ENCODE measurements around the gene ELMO1. TPM values are rescaled to one million over a fixed set of nuclear protein-coding genes. Genes with fewer than 3 reads are reported as not detected.

The ELMO1 gene
- polyA plus RNA-seq, 1 donor (not counting 4 experiments of a cell fraction or from before 2014, with no cell fraction given): not detected

- dilution Hi-C loops (cut with MboI; ENCODE audit: extremely low pct_ligation_motif_present, low sequenced_read_pairs): no loop called here
- no peaks in the 10 kb centered on the region for H3K79me2 ChIP-seq (ENCODE audit: control insufficient read depth, insufficient read depth, low read length)
- H3K9ac ChIP-seq (ENCODE audit: control insufficient read depth, extremely low read depth, insufficient read depth, low read length): no peak overlapping the region
- H3K4me2 ChIP-seq (ENCODE audit: control insufficient read depth, extremely low read depth, insufficient read depth, low read depth, low read length): no peak overlapping the region
- FAIRE-seq: no peak
- H3K27ac ChIP-seq (ENCODE audit: control insufficient read depth, insufficient read depth, low read length): no peak overlapping the region
- H4K20me1 ChIP-seq (ENCODE audit: control insufficient read depth, extremely low read depth, insufficient read depth, low read length): no peaks in the 10 kb centered on the region
- H3K4me1 ChIP-seq (ENCODE audit: control insufficient read depth, extremely low read depth, insufficient read depth, low read length): no peaks in the 10 kb centered on the region
- no peaks in the 10 kb centered on the region for H3K9me1 ChIP-seq (ENCODE audit: control insufficient read depth, extremely low read depth, insufficient read depth, low read length)
- no peaks in the 10 kb centered on the region for H3K36me3 ChIP-seq (ENCODE audit: control insufficient read depth in 2 of 2, extremely low read depth in 1 of 2, insufficient read depth in 2 of 2, low read length in 2 of 2)
- H2AFZ ChIP-seq (ENCODE audit: control insufficient read depth, low read length): no peak overlapping the region
- no peaks in the 10 kb centered on the region for H3K9me3 ChIP-seq (ENCODE audit: control insufficient read depth, low read depth, low read length)
- no peaks in the 10 kb centered on the region for H3K27me3 ChIP-seq (ENCODE audit: control insufficient read depth, extremely low read depth, insufficient read depth, low read length)
- TF ChIP-seq CTCF (optimal IDR thresholded peaks at IDR 0.05 in 1 of 3, IDR thresholded peaks at IDR 0.05 in 1 of 3, conservative IDR thresholded peaks at IDR 0.05 in 1 of 3; ENCODE audit: extremely low read depth in 1 of 3, insufficient read depth in 2 of 3, low read length in 3 of 3): no peak
- TF ChIP-seq EZH2 (IDR thresholded peaks at IDR 0.05; ENCODE audit: low read length): no peak
- DNase-seq (ENCODE audit: low read depth, low spot score): no peak
- no peak overlapping the region for H3K4me3 ChIP-seq (ENCODE audit: control insufficient read depth in 2 of 3, extremely low read depth in 1 of 3, insufficient read depth in 2 of 3, low read depth in 1 of 3, low read length in 3 of 3)
These were observed 89.5 kb downstream of the ELMO1 start for GRCh38 chr7:37359180-37359579.

- DNase-seq (ENCODE audit: low read depth, low spot score) (no peak), FAIRE-seq (no peak)
- H3K79me2 ChIP-seq (ENCODE audit: control insufficient read depth, insufficient read depth, low read length): no peaks in the 10 kb centered on the region
- no peak overlapping the region for H3K4me3 ChIP-seq (ENCODE audit: control insufficient read depth in 2 of 3, extremely low read depth in 1 of 3, insufficient read depth in 2 of 3, low read depth in 1 of 3, low read length in 3 of 3)
- H3K9ac ChIP-seq (ENCODE audit: control insufficient read depth, extremely low read depth, insufficient read depth, low read length): no peak overlapping the region
- no peak overlapping the region for H3K4me2 ChIP-seq (ENCODE audit: control insufficient read depth, extremely low read depth, insufficient read depth, low read depth, low read length)
- H3K9me1 ChIP-seq (ENCODE audit: control insufficient read depth, extremely low read depth, insufficient read depth, low read length): no peaks in the 10 kb centered on the region
- no peaks in the 10 kb centered on the region for H3K9me3 ChIP-seq (ENCODE audit: control insufficient read depth, low read depth, low read length)
- TF ChIP-seq CTCF (optimal IDR thresholded peaks at IDR 0.05 in 1 of 3, IDR thresholded peaks at IDR 0.05 in 1 of 3, conservative IDR thresholded peaks at IDR 0.05 in 1 of 3; ENCODE audit: extremely low read depth in 1 of 3, insufficient read depth in 2 of 3, low read length in 3 of 3): no peak
- no peak for TF ChIP-seq EZH2 (IDR thresholded peaks at IDR 0.05; ENCODE audit: low read length)
- H3K27ac ChIP-seq (ENCODE audit: control insufficient read depth, insufficient read depth, low read length): no peak overlapping the region
- no peaks in the 10 kb centered on the region for H3K27me3 ChIP-seq (ENCODE audit: control insufficient read depth, extremely low read depth, insufficient read depth, low read length)
- dilution Hi-C loops (cut with MboI; ENCODE audit: extremely low pct_ligation_motif_present, low sequenced_read_pairs): no loop called here
- H3K4me1 ChIP-seq (ENCODE audit: control insufficient read depth, extremely low read depth, insufficient read depth, low read length): no peaks in the 10 kb centered on the region
- no peaks in the 10 kb centered on the region for H4K20me1 ChIP-seq (ENCODE audit: control insufficient read depth, extremely low read depth, insufficient read depth, low read length)
- H3K36me3 ChIP-seq (ENCODE audit: control insufficient read depth in 2 of 2, extremely low read depth in 1 of 2, insufficient read depth in 2 of 2, low read length in 2 of 2): no peaks in the 10 kb centered on the region
- H2AFZ ChIP-seq (ENCODE audit: control insufficient read depth, low read length): no peak overlapping the region
These were observed 91.0 kb downstream of the ELMO1 start for GRCh38 chr7:37357637-37357996.

Measured in keratinocyte (primary cell).